IPS DF 19.7 (cell line): ENCODE measurements around the gene SPIC.

Source experiments
- DNase-seq: peaks from one replicate; pipeline ENCODE4 v3.0.0-alpha.2; 2013; ENCODE audit warnings: low read depth, low spot score

Gene SPIC

GRCh38 chr12:101536069-101536674 lies 61.0 kb downstream of the SPIC start:
- DNase-seq = no peak
